K562 (cell line): Measurements from ENCODE around the gene RHBG. TPM values are rescaled to one million over a fixed set of nuclear protein-coding genes. Genes with fewer than 3 reads are reported as not detected.

Source experiments
- ATAC-seq: fragments of 200-7000 bp; cut with Tn5 transposase; 3 replicates; pipeline ENCODE4 v1.9.1; 2020; ENCODE audit warnings: moderate library complexity
- BruUV-seq: library from RNA; stranded (reverse); fragments of 400-500 nt; replicated peaks from 2 replicates; lab custom pipeline; 2021; lab: Mats Ljungman, UMichigan
- CTCF ChIA-PET: fragments of 300-600 bp; formaldehyde crosslinking; extraction: SDS; loops from one replicate; lab custom pipeline; 2021; ENCODE audit warnings: low intra/inter-chr PET ratio; lab: Yijun Ruan, JAX
- POLR2A ChIA-PET: fragments of 300-600, 350-650 bp; sonication (Branson Sonifier 250); formaldehyde crosslinking; extraction: SDS; loops from one replicate; lab custom pipeline; 2021; ENCODE audit warnings: antibody characterized with exemption, inconsistent platforms; lab: Yijun Ruan, JAX
- DNase-seq, 4 experiments: peaks; one replicate each; pipeline versions ENCODE4 v3.0.0 to v3.0.0-alpha.2; 2011 to 2018; ENCODE audit warnings: low spot score in 3 of 4, mixed read lengths in 3 of 4; ENCODE audit errors: extremely low read depth in 1 of 4
- FAIRE-seq: peaks from 2 replicates; lab custom pipeline; 2011; peaks lifted over from hg19 to GRCh38; lab: Jason Lieb, UNC
- H2AFZ ChIP-seq: 2 replicates; pipeline ENCODE4 v1.6.0; 2011; ENCODE audit warnings: low read depth, low read length, control low read depth, inconsistent platforms
- H3K27ac ChIP-seq: fragments of 200-600 bp; 3 replicates; pipeline ENCODE4 v1.8.0; 2011; ENCODE audit warnings: low read depth, mild to moderate bottlenecking, control low read depth, inconsistent platforms, low read length, moderate library complexity, mixed read lengths; ENCODE audit errors: extremely low read depth
- H3K27me3 ChIP-seq, 2 experiments: fragments of 300-600 bp in 1 of 2; 2 replicates in 1 of 2; 3 replicates in 1 of 2; pipeline versions ENCODE4 v1.6.0 to v1.8.0; 2011; ENCODE audit warnings: inconsistent platforms in 2 of 2, low read length in 2 of 2, mild to moderate bottlenecking in 1 of 2, mixed read lengths in 1 of 2, moderate library complexity in 1 of 2; ENCODE audit not compliant: control insufficient read depth in 2 of 2, insufficient read depth in 2 of 2
- H3K36me3 ChIP-seq: fragments of 300-600 bp; 3 replicates; pipeline ENCODE4 v1.8.0; 2011; ENCODE audit warnings: mild to moderate bottlenecking, low read length, inconsistent platforms; ENCODE audit not compliant: control insufficient read depth, insufficient read depth
- H3K4me1 ChIP-seq, 2 experiments: fragments of 200-600 bp in 1 of 2; replicated peaks in 1 of 2; 2 replicates in 1 of 2; 3 replicates in 1 of 2; pipeline versions ENCODE4 v1.5.1 to v1.8.0; 2011; ENCODE audit warnings: inconsistent platforms in 2 of 2, low read length in 2 of 2, mild to moderate bottlenecking in 1 of 2, mixed read lengths in 1 of 2, moderate library complexity in 1 of 2; ENCODE audit not compliant: control insufficient read depth in 2 of 2, insufficient read depth in 2 of 2
- H3K4me2 ChIP-seq: 2 replicates; pipeline ENCODE4 v1.6.1; 2011; ENCODE audit warnings: low read length, control low read depth, inconsistent platforms, mixed read lengths; ENCODE audit not compliant: insufficient read depth
- H3K4me3 ChIP-seq: fragments of 200-600 bp; sonication (generic), shearing (Covaris generic); 2 replicates; pipeline ENCODE4 v1.5.1; 2016; ENCODE audit warnings: control low read depth, inconsistent platforms
- H3K79me2 ChIP-seq: fragments of 200-600 bp; 3 replicates; pipeline ENCODE4 v1.8.0; 2011; ENCODE audit warnings: low read length, inconsistent platforms; ENCODE audit not compliant: control insufficient read depth, insufficient read depth
- H3K9ac ChIP-seq, 2 experiments: 2 replicates each; pipeline versions ENCODE4 v1.6.0 to v1.6.1; 2011; ENCODE audit warnings: low read depth in 2 of 2, low read length in 2 of 2, control low read depth in 1 of 2, inconsistent platforms in 1 of 2, mild to moderate bottlenecking in 1 of 2, mixed read lengths in 1 of 2; ENCODE audit not compliant: insufficient read depth in 1 of 2
- H3K9me1 ChIP-seq: one replicate; pipeline ENCODE4 v1.6.0; 2011; ENCODE audit warnings: inconsistent platforms, mild to moderate bottlenecking, low read length, moderate library complexity; ENCODE audit not compliant: control insufficient read depth, insufficient read depth
- H3K9me3 ChIP-seq: replicated peaks from 2 replicates; pipeline ENCODE4 v1.5.1; 2011; ENCODE audit warnings: low read depth, low read length, inconsistent platforms; ENCODE audit not compliant: control insufficient read depth, insufficient read depth
- H4K20me1 ChIP-seq: replicated peaks from 2 replicates; pipeline ENCODE4 v1.6.1; 2011; ENCODE audit warnings: low read length, inconsistent platforms, mixed read lengths; ENCODE audit not compliant: control insufficient read depth, insufficient read depth
- BRF2 ChIP-seq: IDR thresholded peaks from 3 replicates; pipeline ENCODE4 v1.6.1; 2011; ENCODE audit warnings: borderline replicate concordance, mild to moderate bottlenecking; ENCODE audit not compliant: insufficient read length, insufficient read depth
- DEAF1 ChIP-seq: fragments of 450-650 bp; formaldehyde crosslinking; IDR thresholded peaks from 2 replicates; pipeline ENCODE4 v1.4.0; 2020; ENCODE audit warnings: mild to moderate bottlenecking, moderate library complexity
- ELF1 ChIP-seq: fragments of 200-800 bp; sonication (Bioruptor generic); IDR thresholded peaks from 2 replicates; pipeline ENCODE4 v1.6.1; 2016; ENCODE audit warnings: missing genetic modification characterization, missing compliant biosample characterization
- GTF3C2 ChIP-seq: IDR thresholded peaks from 3 replicates; pipeline ENCODE4 v1.6.1; 2011; ENCODE audit warnings: borderline replicate concordance, mild to moderate bottlenecking, moderate library complexity; ENCODE audit not compliant: insufficient read length; ENCODE audit errors: extremely low read depth
- SMARCA4 ChIP-seq: fragments of 450-650 bp; IDR thresholded peaks from 2 replicates; pipeline ENCODE4 v1.6.1; 2016
- TEAD2 ChIP-seq: fragments of 450-650 bp; IDR thresholded peaks from 2 replicates; pipeline ENCODE4 v1.6.1; 2016; ENCODE audit warnings: missing genetic modification characterization, control low read depth, missing compliant biosample characterization
- ZBTB7A ChIP-seq: IDR thresholded peaks from 2 replicates; pipeline ENCODE4 v1.6.1; 2011; ENCODE audit warnings: low read depth, mild to moderate bottlenecking, low read length, moderate library complexity, borderline replicate concordance; ENCODE audit not compliant: control insufficient read depth
- WGBS: fragments of 100-300 bp; shearing (Covaris generic); methylation state at CpG from one replicate; pipeline ENCODE4 v1.1.6; 2016; ENCODE audit warnings: low coverage, mixed read lengths; ENCODE audit not compliant: insufficient coverage; ENCODE audit errors: missing lambda C conversion rate; 5-methylcytosine and 5-hydroxymethylcytosine counted together
- in situ Hi-C: fragments of 300-500 bp; cut with MboI; formaldehyde crosslinking; loops from 4 replicates; pipeline ENCODE4 v1.15.0; 2018; ENCODE audit warnings: inconsistent platforms, mixed read lengths
- intact Hi-C: fragments of 100-400 bp; cut with micrococcal nuclease; formaldehyde crosslinking; loops from 2 replicates; pipeline ENCODE4 v1.14.2; 2022
- polyA plus RNA-seq, 8 experiments: library from polyadenylated mRNA; depleted of rRNA in 4 of 8; stranded (reverse) in 5 of 8; unstranded in 3 of 8; fragments of >200 nt; fragmentation: Nextera tagmentation in 2 of 8; fragmentation: Illumina TruSeq in 1 of 8; extraction: Ambion mirVana in 2 of 8; extraction: Trizol in 1 of 8; gene quantifications; 2 replicates each; pipeline versions ENCODE4 v1.2.1 to v1.2.3, GENCODE V29; 2011 to 2014; ENCODE audit warnings: inconsistent platforms in 1 of 8, missing spikeins in 1 of 8
- total RNA-seq, 7 experiments: library from RNA; depleted of rRNA in 6 of 7; stranded (reverse); fragments of >200 nt in 6 of 7; fragmentation: Illumina TruSeq in 2 of 7; extraction: Trizol in 2 of 7; gene quantifications; 2 replicates each; pipeline versions ENCODE4 v1.2.1 to v1.2.3, GENCODE V29; 2011 to 2021; ENCODE audit warnings: low replicate concordance in 1 of 7

RHBG gene
- total and polyA plus RNA-seq, 9 of the 15 experiments (the other 6 are each of a cell fraction or from before 2014, with no cell fraction given): not detected

GRCh38 chr1:156378557-156378956, 9.5 kb downstream of the RHBG start:
- POLR2A ChIA-PET: interaction anchor here (0.8 to 1.3 kb wide), 2 partner anchors 12 to 52 kb away, joined by 3 read pairs; no protein-coding TSS in a partner anchor
- 27% methylated on average over 5 of the region's 6 CpGs for WGBS
- no peak overlapping the region for H3K27ac ChIP-seq

GRCh38 chr1:156379420-156380165, 10.6 kb downstream of the RHBG start:
- H4K20me1 ChIP-seq: peaks cover 4% of the 10 kb centered on the region
- no peaks in the 10 kb centered on the region for H3K9me3 ChIP-seq
- ChIA-PET CTCF (interaction anchor here (1.2 kb wide), 1 partner anchor 65 kb away, joined by 3 read pairs; no protein-coding TSS in a partner anchor), POLR2A (no interaction called here)
- DNase-seq (peak in 1 of 4 experiments; percentile 22), ATAC-seq (0 out of 3 replicates have a peak, but pooled peaks have one; percentile 22), FAIRE-seq (no peak)
- no peak overlapping the region for H3K9ac ChIP-seq
- intact Hi-C loops: no loop called here
- H3K27me3 ChIP-seq: no peaks in the 10 kb centered on the region; a peak in 1 of 5 replicates
- no peak overlapping the region for H3K4me3 ChIP-seq
- H3K4me1 ChIP-seq: peaks cover 8 to 15% of the 10 kb centered on the region in 2 experiments; a peak in 4 of 5 replicates
- H3K79me2 ChIP-seq: no peaks in the 10 kb centered on the region
- peak overlapping the region; percentile 48 for H2AFZ ChIP-seq
- H3K4me2 ChIP-seq: no peak overlapping the region
- 5% methylated on average over 3 of the region's 3 CpGs for WGBS
- no TSS peak for BruUV-seq
- H3K27ac ChIP-seq: no peak overlapping the region
- no peaks in the 10 kb centered on the region for H3K9me1 ChIP-seq
- in situ Hi-C loops: no loop called here
- no peaks in the 10 kb centered on the region for H3K36me3 ChIP-seq
- TF ChIP-seq ZBTB7A (peak; percentile 47; the same call in 1 of the 2 replicates), TEAD2 (no peak), GTF3C2 (no peak), DEAF1 (CRISPR knock-in tag) (no peak), BRF2 (no peak)

More at GRCh38 chr1:156378557-156378956, 9.5 kb downstream of the RHBG start:
- intact Hi-C loops: no loop called here
- CTCF ChIA-PET: interaction anchor here (0.7 kb wide), 1 partner anchor 58 kb away, joined by 3 read pairs; no protein-coding TSS in a partner anchor
- no TSS peak for BruUV-seq
- no peaks in the 10 kb centered on the region for H3K9me1 ChIP-seq
- no peaks in the 10 kb centered on the region for H3K9me3 ChIP-seq
- FAIRE-seq: no peak
- peaks cover 4% of the 10 kb centered on the region for H4K20me1 ChIP-seq
- H3K4me2 ChIP-seq: no peak overlapping the region
- H3K9ac ChIP-seq: no peak overlapping the region
- no peak overlapping the region for H3K4me3 ChIP-seq
- no peak overlapping the region for H2AFZ ChIP-seq
- no peak for TF ChIP-seq SMARCA4
- peak; percentile 3; the same call in 1 of the 2 replicates for TF ChIP-seq ELF1 (tag)
- in situ Hi-C loops: no loop called here
- H3K4me1 ChIP-seq: peaks cover 8 to 15% of the 10 kb centered on the region in 2 experiments; a peak in 4 of 5 replicates
- DNase-seq: no peak
- no peak for ATAC-seq
- H3K36me3 ChIP-seq: no peaks in the 10 kb centered on the region
- H3K79me2 ChIP-seq: no peaks in the 10 kb centered on the region
- H3K27me3 ChIP-seq: no peaks in the 10 kb centered on the region; a peak in 2 of 5 replicates
